Loucy (cell line): Measurements from ENCODE around the gene KRTAP19-8.

Source experiments
- CTCF ChIP-seq: fragments of 200-600 bp; sonication (generic); conservative IDR thresholded peaks from 2 replicates; pipeline ENCODE4 v1.5.1; 2014; ENCODE audit warnings: mild to moderate bottlenecking, antibody characterized with exemption, low read length
- EZH2phosphoT487 ChIP-seq: fragments of 200-600 bp; IDR thresholded peaks from 2 replicates; pipeline ENCODE4 v1.6.1; 2018; ENCODE audit warnings: antibody characterized with exemption, mild to moderate bottlenecking, moderate library complexity, borderline replicate concordance

- no peak for TF ChIP-seq CTCF
- TF ChIP-seq EZH2phosphoT487: no peak
Measured at GRCh38 chr21:31087639-31088473, 49.6 kb upstream of the KRTAP19-8 start.
